ENCODE data around the gene PIP5K1C.
"Not testable (repeated sequence)": the region's sequence is repeated elsewhere in the genome, so short reads cannot be mapped to it uniquely, and the experiment has no call there.

PIP5K1C gene

DNA sequence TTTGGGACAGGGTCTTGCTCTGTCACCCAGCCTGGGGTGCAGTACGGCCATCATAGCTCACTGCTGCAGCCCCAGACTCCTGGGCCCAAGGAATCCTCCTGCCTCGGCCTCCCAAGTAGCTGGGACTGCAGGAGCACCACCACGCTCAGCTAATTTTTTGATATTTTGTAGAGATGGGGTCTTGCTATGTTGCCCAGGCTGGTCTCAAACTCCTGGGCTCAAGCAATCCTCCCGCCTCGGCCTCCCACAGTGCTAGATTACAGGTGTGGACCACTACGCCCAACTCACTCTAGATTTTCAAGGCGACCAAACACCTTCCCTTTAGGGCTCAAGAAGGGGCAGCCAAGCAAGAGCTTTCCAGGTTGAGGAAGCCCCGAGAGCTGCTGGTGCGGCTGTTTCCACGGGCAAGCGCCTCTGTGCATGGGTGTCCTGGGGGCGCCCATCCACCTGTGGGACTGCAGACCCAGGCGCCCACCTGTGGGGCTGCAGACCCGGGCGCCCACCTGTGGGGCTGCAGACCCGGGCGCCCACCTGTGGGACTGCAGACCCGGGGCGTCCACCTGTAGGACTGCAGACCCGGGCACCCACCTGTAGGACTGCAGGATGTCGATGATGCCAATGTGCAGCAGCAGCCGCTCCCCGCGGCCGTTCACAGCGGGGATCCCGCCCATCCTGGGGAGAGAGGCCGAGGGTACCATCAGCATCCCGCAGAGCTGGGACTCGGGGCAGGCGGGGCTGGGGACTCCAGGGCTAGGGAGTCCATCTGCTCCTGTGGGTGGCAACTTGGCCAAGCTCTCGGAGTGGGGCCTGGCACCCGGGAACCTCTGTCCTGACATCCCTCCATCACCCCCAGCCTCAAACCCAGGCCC lies 52.0 kb downstream of the PIP5K1C start:
- Histone ChIP-seq H3K4me3 (ENCODE audit: severe bottlenecking) (no peak overlapping the region), H3K9me3 (ENCODE audit: severe bottlenecking) (no peaks in the 10 kb centered on the region), H3K27ac (ENCODE audit: poor library complexity, severe bottlenecking) (no peak overlapping the region), H3K4me1 (ENCODE audit: insufficient read depth, poor library complexity, severe bottlenecking) (no peaks in the 10 kb centered on the region), H3K36me3 (ENCODE audit: low read depth) (peaks cover 3% of the 10 kb centered on the region; the same call in 1 of the 2 replicates), H3K27me3 (ENCODE audit: insufficient read depth, poor library complexity, severe bottlenecking) (no peaks in the 10 kb centered on the region)
- no peak for DNase-seq (ENCODE audit: low spot score)
- TF ChIP-seq, protein P1, sequence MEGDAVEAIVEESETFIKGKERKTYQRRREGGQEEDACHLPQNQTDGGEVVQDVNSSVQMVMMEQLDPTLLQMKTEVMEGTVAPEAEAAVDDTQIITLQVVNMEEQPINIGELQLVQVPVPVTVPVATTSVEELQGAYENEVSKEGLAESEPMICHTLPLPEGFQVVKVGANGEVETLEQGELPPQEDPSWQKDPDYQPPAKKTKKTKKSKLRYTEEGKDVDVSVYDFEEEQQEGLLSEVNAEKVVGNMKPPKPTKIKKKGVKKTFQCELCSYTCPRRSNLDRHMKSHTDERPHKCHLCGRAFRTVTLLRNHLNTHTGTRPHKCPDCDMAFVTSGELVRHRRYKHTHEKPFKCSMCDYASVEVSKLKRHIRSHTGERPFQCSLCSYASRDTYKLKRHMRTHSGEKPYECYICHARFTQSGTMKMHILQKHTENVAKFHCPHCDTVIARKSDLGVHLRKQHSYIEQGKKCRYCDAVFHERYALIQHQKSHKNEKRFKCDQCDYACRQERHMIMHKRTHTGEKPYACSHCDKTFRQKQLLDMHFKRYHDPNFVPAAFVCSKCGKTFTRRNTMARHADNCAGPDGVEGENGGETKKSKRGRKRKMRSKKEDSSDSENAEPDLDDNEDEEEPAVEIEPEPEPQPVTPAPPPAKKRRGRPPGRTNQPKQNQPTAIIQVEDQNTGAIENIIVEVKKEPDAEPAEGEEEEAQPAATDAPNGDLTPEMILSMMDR (IDR thresholded peaks at IDR 0.05; ENCODE audit: poor library complexity, severe bottlenecking) = no peak
- ATAC-seq (ENCODE audit: low read depth) = no peak

DNA sequence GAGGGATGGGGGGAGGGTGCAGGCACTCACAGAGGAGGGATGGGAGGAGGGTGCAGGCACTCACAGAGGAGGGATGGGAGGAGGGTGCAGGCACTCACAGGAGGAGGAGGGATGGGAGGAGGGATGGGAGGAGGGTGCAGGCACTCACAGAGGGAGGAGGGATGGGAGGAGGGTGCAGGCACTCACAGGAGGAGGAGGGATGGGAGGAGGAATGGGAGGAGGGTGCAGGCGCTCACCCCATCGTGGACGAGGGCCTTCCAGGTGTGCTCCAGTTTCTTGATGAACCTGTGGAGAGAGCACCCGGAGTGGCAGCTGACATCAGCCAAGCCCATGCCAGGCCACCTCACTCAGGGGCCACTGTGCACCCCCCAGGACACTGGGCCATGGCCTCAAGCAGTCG lies 53.2 kb downstream of the PIP5K1C start:
- not testable (repeated sequence) for H3K27me3 ChIP-seq (ENCODE audit: insufficient read depth, poor library complexity, severe bottlenecking); H3K36me3 ChIP-seq (ENCODE audit: low read depth); H3K9me3 ChIP-seq (ENCODE audit: severe bottlenecking); H3K4me3 ChIP-seq (ENCODE audit: severe bottlenecking); H3K27ac ChIP-seq (ENCODE audit: poor library complexity, severe bottlenecking); H3K4me1 ChIP-seq (ENCODE audit: insufficient read depth, poor library complexity, severe bottlenecking); DNase-seq (ENCODE audit: low spot score); ATAC-seq (ENCODE audit: low read depth)

DNA sequence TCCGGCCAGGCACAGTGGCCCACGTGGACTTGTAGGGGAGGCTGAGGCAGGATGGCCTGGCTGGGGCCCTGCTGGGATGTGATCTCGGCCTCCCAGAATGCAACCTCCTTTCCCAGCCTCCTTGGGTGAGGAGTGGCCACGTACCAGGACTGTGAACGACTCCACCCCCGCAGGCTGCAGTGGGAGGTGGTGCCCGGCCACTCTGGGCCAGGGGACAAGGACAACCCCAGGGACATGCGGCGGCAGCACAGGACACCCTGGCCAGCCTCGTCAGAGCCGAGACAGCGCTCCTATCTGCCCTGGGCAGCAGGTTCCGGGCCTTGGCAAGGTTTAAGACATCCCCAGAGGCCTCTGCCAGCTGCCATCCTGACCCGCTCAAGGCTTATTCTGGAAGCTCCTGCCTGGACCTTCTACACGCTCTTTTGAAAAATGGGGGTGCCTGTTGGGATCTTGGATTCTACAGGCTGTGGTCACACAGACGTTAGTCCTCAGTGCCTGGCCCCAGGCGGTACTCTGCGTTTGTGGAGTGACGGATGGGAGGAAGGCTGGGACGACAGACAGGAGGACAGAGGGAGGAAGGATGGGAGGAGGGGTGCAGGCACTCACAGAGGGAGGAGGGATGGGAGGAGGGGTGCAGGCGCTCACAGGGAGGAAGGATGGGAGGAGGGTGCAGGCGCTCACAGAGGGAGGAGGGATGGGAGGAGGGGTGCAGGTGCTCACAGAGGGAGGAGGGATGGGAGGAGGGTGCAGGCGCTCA lies 53.8 kb downstream of the PIP5K1C start:
- H3K9me3 ChIP-seq (ENCODE audit: severe bottlenecking) = no peaks in the 10 kb centered on the region
- no peak for DNase-seq (ENCODE audit: low spot score)
- H3K27ac ChIP-seq (ENCODE audit: poor library complexity, severe bottlenecking) = no peak overlapping the region
- H3K36me3 ChIP-seq (ENCODE audit: low read depth) = no peaks in the 10 kb centered on the region
- no peak overlapping the region for H3K4me3 ChIP-seq (ENCODE audit: severe bottlenecking)
- no peaks in the 10 kb centered on the region for H3K4me1 ChIP-seq (ENCODE audit: insufficient read depth, poor library complexity, severe bottlenecking)
- TF ChIP-seq, protein P1 (IDR thresholded peaks at IDR 0.05; ENCODE audit: poor library complexity, severe bottlenecking) = no peak
- no peak for ATAC-seq (ENCODE audit: low read depth)
- H3K27me3 ChIP-seq (ENCODE audit: insufficient read depth, poor library complexity, severe bottlenecking) = no peaks in the 10 kb centered on the region

DNA sequence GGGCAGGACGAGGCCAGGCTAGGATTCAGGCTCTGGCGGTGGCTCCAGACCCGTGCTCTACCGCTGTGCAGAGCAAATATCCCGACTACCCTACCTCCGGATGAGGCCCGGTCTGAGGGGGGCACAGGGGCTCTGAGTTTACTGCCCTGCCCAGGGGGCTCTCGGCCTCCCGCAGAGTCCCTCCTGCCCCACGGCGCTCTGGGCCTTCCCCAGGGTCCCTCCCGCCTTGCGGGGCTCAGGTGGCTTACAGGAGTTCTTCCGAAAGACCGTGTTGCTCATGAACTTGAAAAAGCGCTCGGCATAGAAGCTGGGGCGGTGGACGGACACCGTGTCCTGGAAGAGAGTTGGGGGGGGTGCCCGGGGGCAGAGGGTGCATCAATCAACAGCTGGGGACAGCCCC lies 54.5 kb downstream of the PIP5K1C start:
- ATAC-seq (ENCODE audit: low read depth) = no peak
- Histone ChIP-seq H3K27me3 (ENCODE audit: insufficient read depth, poor library complexity, severe bottlenecking) (no peaks in the 10 kb centered on the region), H3K9me3 (ENCODE audit: severe bottlenecking) (no peaks in the 10 kb centered on the region), H3K27ac (ENCODE audit: poor library complexity, severe bottlenecking) (no peak overlapping the region), H3K36me3 (ENCODE audit: low read depth) (no peaks in the 10 kb centered on the region), H3K4me3 (ENCODE audit: severe bottlenecking) (no peak overlapping the region), H3K4me1 (ENCODE audit: insufficient read depth, poor library complexity, severe bottlenecking) (no peaks in the 10 kb centered on the region)
- TF ChIP-seq, protein P1 (IDR thresholded peaks at IDR 0.05; ENCODE audit: poor library complexity, severe bottlenecking) = no peak
- DNase-seq (ENCODE audit: low spot score) = no peak

DNA sequence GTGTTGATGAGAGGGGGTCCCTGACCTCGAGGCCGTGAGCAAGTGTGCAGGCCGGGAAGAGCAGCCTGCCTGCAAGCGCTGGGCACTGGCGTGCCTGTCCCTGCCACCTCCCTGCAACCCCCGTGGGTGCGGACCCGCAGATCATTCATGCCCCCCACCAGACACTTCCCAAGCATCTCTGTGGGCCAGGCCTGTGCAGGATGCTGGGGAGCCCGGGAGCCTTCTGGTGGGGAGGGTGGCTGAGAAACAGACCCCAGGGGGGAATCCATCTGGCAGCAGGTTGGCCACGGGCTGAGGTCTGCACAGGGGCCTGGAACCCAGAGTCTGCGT lies 55.2 kb downstream of the PIP5K1C start:
- Histone ChIP-seq H3K4me1 (ENCODE audit: insufficient read depth, poor library complexity, severe bottlenecking) (no peaks in the 10 kb centered on the region), H3K9me3 (ENCODE audit: severe bottlenecking) (no peaks in the 10 kb centered on the region), H3K4me3 (ENCODE audit: severe bottlenecking) (no peak overlapping the region), H3K27ac (ENCODE audit: poor library complexity, severe bottlenecking) (no peak overlapping the region), H3K36me3 (ENCODE audit: low read depth) (no peaks in the 10 kb centered on the region), H3K27me3 (ENCODE audit: insufficient read depth, poor library complexity, severe bottlenecking) (no peaks in the 10 kb centered on the region)
- TF ChIP-seq, protein P1 (IDR thresholded peaks at IDR 0.05; ENCODE audit: poor library complexity, severe bottlenecking) = no peak
- DNase-seq (ENCODE audit: low spot score) (no peak), ATAC-seq (ENCODE audit: low read depth) (no peak)

Measured in RWPE2 (cell line).